HG03196 (cell line): ENCODE measurements around the gene PROSER1.
"Not testable (repeated sequence)": the region's sequence is repeated elsewhere in the genome, so short reads cannot be mapped to it uniquely, and the experiment has no call there.

Experiments
- ATAC-seq: cut with Tn5 transposase; IDR thresholded peaks from one replicate; pipeline ENCODE4 v1.9.1; 2021; ENCODE audit not compliant: unreplicated experiment

Gene PROSER1

GRCh38 chr13:39037880-39038568, at the start of gene PROSER1, which contains the start of gene NHLRC3:
PROSER1 (minus strand) TSS chr13:39038089; CDS start chr13:39037242, 847 bp downstream.
NHLRC3 (plus strand) TSS chr13:39038456; CDS start chr13:39038640, 184 bp downstream.
- peak; percentile 81 for ATAC-seq

- not testable (repeated sequence) for ATAC-seq
Observed at GRCh38 chr13:39086251-39086945, 48.5 kb upstream of the PROSER1 start.

- ATAC-seq: no peak
Observed at GRCh38 chr13:39073983-39074382, 36.1 kb upstream of the PROSER1 start.

DNA sequence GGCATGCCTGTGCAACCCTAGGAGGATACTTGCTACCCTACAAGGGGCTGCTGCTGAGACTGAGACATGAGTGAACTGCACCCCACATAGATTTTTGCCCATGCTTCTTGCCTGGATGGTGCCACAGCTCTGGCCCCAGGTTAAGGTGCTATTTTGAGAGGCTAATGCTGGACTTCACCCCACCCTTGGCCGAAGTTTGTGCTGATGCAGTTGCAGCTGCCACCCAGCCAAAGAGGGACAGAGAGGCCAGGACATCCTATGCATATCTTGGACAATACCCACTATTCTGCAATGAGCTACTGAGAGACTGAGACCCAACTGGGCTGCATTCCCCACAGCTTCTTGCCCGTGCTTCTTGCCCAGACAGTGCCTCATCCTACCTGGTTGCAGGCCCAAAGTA, 35.0 kb upstream of the PROSER1 start:
- no peak for ATAC-seq

DNA sequence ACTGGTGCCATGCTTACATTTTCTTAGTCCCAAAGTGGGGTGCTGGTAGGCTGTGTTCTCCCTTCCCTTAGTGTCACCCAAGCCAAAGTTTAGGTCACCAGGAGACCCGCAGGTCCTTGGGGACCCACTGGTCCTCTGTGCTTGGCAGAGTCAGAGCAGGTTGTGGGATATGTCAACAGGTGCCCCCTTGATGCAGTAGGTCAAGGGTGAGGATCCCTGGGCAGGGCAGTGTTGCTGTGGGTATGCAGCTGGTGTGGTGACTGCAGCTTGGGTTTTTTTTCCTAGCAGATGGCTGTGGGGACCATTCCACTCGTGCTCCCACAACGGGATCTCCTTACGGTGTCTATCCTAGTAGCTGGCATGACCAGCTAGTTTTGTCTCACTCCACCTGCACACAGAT, 24.1 kb upstream of the PROSER1 start:
- no peak for ATAC-seq

GRCh38 chr13:39058040-39058439, 20.2 kb upstream of the PROSER1 start:
- no peak for ATAC-seq

GRCh38 chr13:39056018-39056417, 18.1 kb upstream of the PROSER1 start:
- no peak for ATAC-seq

DNA sequence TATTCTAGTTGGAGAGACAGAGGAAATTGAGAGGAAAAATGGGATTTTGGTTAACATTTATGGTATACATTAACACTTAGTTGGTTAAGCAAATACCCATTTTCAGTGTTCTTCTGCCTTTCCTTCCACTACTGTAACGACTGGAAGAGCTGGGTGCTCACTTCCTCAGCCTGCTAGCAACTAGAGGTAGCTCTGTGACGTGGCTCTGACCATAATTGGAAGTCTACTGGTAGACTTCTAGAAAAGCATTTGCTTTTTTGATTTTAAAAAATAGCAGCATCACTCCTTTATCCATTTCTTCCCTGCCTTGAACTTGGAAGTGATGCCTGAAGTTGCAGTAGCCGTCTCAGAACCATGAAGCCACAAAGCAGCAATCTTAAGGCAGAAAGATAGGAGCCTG, 16.2 kb upstream of the PROSER1 start:
- no peak for ATAC-seq

DNA sequence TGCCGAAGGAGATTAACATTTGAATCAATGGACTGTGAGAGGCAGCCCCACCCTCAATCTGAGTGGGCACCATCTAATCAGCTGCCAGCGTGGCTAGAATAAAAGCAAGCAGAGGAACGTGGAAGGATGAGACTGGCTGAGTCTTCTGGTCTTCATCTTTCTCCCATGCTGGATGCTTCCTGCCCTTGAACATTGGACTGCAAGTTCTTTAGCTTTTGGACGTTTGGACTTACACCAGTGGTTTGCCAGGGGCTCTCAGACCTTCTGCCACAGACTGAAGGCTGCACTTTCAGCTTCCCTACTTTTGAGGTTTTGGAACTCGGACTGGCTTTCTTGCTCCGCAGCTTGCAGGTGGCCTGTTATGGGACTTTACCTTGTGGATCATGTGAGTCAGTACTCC, 15.1 kb upstream of the PROSER1 start:
- ATAC-seq: no peak

- ATAC-seq: no peak
Observed at GRCh38 chr13:39051157-39051556, 13.3 kb upstream of the PROSER1 start.

GRCh38 chr13:39049274-39049673, 11.4 kb upstream of the PROSER1 start:
- no peak for ATAC-seq

DNA sequence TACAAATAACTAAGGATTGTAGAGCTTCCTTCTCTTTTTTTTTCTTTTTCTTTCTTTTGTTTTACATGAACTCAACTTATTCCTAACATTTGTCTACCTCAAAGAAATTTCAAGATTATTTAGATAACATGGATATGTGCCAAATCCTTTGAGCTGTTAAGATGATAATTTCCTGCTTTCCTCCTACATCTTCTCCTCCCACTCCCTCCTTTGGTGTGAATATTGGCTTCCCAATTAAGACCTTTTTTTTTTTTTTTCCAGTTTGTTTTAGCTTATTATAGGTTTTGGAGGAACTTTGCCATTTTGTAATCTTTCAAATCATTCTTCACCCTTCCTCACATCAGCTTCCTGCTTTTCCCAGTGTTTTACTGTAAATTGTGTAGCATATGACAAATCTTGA, 10.9 kb upstream of the PROSER1 start:
- no peak for ATAC-seq

GRCh38 chr13:39047560-39047959, 9.7 kb upstream of the PROSER1 start:
- ATAC-seq: no peak

DNA sequence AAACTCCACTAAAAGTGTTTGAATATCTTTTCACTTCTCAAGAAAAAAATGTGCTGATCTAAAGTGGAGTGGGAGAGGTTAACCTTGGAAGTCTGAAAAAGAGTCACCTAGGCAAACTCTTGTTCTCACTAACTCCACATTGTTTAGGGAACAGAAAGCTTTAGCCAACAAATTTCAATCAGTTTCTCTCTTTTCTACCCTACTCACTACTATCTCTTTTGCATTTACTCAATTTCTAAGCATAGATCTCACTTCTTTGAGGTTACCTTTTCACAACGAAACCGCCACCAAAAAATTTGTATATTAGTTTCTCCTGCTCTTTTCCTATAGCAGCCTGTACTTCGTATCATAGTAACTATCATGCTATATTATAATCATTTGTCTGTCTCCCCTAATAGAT, 6.6 kb upstream of the PROSER1 start:
- ATAC-seq: peak; percentile 68

DNA sequence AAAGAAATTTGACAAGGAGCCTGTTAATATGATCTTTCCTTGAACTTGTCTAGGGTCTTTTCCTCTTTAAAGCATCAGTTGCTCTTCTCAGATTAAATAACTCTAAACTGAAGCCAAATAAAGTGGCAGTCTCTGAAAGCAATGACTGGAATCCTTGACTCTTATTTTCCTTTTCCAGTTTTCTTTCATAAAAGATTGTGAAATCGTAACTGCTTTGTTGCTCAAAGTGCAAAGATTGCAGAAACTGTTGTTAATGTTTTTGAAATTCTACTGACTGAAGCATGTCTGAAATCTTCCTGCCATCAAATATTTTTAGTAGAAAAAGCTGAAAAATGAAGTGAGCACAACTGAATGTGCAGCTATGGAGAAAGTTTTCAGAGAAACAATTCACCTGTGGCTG, 2.3 kb upstream of the PROSER1 start:
- ATAC-seq: no peak

- ATAC-seq: no peak
Observed at GRCh38 chr13:39039041-39039440, 1.2 kb upstream of the PROSER1 start.

- peak; percentile 20 for ATAC-seq
Observed at GRCh38 chr13:39038569-39039030, 711 bp upstream of the PROSER1 start.

GRCh38 chr13:39037410-39037879, 444 bp downstream of the PROSER1 start:
- no peak for ATAC-seq

DNA sequence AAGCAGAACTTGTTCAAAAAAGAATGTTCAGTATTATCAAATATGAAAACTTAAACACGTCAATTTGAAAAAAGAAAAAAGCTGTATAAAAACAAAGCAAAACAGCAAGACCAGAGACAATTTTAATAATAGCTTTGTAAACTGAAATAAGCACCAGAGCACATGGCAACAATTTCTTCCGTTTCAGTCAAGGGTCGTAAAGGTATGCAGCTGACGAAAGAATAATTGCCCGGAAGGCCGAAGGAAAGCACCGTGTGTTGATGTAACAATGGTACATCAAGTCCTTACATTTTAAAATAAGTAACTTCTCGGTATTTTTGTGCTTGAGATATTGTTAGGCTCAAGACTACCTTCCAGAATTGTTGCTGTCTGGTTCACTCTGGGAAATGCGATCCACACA, 1.7 kb downstream of the PROSER1 start:
- no peak for ATAC-seq

- ATAC-seq: no peak
Observed at GRCh38 chr13:39035799-39036198, 2.1 kb downstream of the PROSER1 start.

GRCh38 chr13:39035204-39035603, 2.7 kb downstream of the PROSER1 start:
- ATAC-seq: no peak

DNA sequence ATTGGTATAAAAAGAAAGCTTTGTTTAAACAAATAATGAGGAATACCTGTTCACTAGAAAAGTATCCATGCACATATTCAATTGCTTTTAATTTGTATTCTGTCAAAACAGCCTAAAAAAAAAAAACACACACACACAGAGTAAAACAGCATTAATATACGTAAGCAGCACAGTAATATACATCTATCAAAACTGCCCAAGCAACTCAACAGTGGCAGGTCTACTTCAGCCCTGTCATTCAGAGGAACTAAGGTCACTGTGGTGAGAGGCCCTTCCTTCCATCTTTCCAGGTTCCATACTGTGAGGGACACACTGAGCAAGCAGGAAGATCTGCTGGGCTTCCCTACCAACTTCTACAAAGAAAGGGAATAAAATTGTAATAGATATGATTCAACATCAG, 3.8 kb downstream of the PROSER1 start:
- ATAC-seq: no peak
